NCI-H82 treated with DMSO at 0.1 percent for 48 hours (cell line): ENCODE data around the gene GORASP2.
A peak's percentile ranks its signal among the peaks of the same experiment; 100 is the strongest.

ENCODE experiments used
- DNase-seq: peaks from one replicate; lab custom pipeline; 2025; ENCODE audit not compliant: unreplicated experiment; lab: John Stamatoyannopoulos, UW

Gene GORASP2

DNA sequence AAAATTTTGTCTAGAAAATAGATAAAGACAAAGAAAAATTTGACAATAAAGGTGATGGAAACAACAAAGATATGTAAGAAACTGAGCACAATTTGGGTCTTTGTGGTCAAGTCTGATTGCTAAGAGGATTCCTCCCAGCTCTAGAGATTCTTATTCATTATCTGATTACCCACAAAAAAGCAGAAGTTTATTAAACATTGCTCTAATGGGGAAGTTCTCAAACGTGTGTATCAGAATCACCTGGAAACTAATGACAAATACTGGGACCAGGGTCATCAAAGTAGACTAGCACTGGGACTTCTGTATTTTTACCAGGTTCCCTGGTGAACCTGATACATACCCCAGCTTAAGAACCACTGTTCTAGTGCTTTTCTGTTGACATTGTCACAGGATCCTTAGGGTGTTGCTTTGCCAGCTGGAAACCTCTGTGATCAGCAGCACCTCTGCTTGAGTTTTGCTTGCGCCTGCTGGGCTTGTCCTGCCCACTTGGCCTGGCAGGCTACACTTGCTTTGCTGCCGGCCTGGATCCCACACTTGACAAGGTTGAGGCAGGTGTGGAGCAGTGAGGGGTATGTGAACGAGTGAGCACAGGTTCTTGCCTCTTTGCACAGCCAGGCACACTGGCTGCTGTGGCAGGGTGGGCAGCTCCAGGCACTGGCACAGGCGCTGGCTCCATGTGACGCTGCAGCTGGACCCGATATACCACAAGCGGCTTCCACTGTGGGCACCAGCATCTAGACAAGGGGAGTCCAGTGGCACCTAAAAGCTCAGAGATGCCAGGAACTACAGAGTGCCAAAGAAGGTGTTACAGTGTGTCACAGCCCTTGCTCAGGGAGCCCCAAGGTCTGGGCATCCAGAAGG lies 6.2 kb upstream of the GORASP2 start:
- DNase-seq = no peak

GRCh38 chr2:170923799-170924198 lies 5.3 kb upstream of the GORASP2 start:
- no peak for DNase-seq

DNA sequence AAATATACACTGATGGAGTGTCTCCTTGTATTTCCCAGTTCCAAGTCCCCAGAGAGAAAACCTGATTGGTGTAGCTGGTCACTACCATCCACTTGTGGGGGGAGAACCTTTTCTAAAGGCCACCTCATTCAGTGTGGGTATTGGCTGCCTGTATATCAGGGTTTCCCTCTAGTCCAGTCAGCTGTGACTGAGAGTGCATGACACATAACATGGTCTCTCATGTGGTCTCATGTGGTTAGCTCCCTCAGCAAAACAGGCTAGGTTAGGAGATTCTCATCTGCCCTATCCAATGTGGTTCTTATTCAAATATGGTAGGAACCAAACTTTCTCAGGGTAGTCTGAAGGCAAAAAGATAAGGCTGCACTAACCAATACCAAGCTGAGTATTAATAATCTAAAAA lies 4.1 kb upstream of the GORASP2 start:
- DNase-seq = no peak

DNA sequence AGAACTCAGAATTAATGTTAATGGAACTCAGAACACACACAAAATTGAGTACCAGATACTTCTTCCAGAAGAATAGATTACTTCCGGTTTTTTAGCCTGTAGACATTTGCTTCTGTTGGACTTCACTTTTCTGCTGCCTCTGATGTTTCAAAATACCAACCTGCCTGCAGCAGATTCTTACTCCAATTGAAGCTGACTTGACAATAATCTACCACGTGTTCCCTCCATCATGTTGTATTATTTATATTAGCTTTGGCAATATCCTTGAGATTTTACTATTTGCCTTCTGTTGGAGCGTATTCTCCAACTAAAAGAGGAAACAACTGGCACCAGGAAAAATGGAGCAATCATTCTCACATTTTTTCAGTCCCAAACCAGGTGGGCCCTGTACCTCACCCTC lies 3.1 kb upstream of the GORASP2 start:
- DNase-seq = no peak

DNA sequence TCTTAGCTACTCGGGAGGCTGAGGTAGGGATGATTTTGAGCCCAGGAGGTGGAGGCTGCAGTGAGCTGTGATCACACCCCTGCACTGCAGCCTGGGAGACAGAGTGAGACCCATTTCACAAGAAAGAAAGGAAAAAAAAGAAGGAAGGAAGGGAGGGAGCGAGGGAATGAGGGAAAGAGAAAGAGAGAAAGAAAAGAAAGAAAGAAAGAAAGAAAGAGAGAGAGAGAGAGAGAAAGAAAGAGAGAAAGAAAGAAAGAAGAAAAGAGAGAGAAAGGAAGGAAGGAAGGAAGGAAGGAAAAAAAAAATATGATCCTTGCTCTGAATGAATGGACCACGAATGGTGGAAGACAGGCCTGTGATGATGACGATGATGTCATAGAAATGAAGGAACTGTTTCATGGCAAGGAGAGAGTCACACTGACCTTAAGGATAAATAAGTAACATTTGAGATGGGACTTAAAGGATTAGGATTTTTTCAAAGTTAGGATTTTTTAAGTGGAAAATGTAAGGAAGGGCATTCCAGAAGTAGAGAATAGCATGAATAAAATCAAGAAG lies 2.2 kb upstream of the GORASP2 start:
- DNase-seq = no peak

DNA sequence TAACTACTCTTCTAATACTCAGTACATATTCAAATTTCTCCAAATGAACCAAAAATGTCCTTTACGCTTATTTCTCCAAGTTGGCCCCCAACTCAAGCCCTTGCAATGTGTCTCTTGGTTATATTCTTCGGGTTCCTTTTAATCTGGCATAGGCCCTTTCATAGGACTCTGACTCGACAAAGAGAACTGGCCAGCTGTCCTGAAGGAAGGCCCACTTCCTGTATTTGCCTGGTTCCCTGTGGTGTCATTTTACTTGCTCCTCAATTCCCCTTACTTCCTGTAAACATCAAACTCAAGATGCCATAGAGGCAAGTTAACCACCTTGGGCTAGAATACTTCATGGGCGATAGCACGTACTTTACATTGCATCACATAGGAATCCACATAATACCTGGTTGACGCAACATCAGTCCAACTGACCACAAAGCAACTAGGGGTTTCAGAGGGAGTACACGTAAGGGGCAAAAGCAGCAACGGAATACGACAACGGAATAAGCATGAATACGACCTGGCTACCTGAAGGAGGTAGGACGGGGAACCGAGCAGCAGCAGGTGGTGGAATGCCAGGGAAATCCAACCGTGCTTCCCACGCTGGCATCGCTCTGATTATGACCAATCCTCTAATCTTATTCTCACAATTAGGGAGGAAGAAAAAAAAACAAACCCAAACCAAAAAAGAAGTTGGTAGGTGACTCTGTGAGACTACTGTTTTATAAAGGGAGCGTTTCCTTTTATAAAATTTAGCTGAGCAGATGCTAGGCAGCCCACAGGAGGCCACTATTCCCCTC lies 823 bp upstream of the GORASP2 start:
- DNase-seq = no peak

DNA sequence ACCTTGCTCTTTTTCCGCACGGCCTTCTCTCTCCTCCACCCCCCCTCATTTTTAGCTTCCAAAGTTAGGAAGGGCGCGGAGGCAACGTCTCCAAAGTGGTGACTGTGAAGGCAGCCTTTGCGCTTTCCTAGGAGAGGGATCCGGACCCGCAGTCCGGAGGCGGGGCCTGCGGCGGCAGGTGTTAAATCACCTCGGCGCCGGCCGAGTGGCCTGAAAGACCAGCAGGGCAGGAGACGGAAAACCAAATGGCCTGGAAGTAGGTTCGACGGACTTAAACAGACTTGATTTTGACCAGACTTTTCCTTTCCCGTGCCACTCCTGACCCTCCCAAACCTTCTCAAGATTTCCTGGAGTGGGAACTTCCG lies 615 bp downstream of the GORASP2 start:
- DNase-seq = no peak

DNA sequence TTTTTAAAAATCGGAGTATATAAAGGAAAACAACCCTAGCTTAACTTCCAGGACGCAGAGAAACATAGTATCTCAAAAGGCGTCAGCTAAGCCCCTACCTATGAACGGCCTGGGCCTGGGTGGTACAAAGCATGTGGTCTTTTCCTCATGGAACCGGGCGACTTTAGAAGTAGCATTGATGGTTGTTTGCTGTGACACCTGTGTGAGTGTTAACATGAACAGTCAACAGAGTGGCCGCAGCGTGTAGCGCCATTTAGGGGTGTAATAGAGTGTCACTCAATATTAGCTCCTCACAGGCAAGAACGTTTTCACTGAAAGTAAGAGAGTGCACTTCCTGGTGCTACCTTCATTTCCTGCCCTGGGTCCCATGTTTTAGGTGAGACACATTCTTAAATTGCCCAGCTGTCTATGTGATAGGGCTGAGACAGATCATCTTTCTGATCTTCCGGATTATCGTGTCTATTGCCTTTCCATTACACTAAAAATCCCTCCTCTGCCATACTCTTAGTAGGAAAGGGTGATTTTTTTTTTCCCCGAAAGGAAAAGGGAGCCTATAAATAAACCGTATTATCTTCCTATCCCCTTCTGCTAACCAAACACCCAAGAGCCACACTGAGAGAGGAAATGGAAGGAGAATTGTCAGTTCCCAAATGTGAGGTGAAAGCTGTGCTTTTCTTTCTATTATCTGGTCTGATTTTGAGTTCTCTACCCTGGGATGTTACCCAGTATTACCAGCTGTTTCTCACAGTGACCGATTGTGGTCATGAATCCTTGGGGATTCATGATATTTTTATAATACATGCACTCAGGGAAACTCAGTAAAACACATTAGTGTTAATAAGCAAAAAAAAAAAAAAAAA lies 1.3 kb downstream of the GORASP2 start:
- DNase-seq = peak; percentile 66

DNA sequence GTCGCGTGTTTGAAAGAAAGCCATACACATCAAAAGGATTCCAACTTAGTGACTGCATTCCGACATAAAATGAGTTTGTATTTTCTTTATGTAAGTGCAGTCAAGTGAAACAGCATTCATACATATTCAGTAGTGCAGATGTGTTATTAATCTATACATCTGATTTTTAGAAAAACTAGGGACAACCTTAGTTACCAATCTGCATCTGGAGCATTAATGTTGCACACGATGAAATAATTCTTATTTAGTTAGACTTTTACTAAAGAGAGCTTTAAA lies 1.9 kb downstream of the GORASP2 start:
- DNase-seq = no peak

DNA sequence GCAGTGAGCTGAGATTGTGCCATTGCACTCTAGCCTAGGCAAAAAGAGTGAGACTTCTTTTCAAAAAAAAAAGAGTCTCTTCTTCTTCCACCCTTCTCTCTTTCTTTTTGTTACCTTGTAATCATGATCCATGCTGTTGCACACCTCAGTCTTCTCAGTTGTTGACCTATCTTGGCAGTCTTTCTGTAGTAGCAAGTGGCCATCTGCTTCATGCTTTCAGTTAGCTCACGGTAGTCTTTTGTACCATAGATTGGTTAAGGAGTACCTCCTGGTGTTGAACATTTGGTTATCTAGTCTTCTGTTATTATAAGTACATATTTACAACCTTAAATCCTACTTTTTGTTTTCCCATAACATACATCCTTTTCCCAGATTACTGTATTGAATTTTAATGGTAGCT lies 3.1 kb downstream of the GORASP2 start:
- DNase-seq = no peak

- no peak for DNase-seq
Observed at GRCh38 chr2:170932948-170933347, 3.9 kb downstream of the GORASP2 start.

- DNase-seq = no peak
Observed at GRCh38 chr2:170937709-170938379, 8.8 kb downstream of the GORASP2 start.

DNA sequence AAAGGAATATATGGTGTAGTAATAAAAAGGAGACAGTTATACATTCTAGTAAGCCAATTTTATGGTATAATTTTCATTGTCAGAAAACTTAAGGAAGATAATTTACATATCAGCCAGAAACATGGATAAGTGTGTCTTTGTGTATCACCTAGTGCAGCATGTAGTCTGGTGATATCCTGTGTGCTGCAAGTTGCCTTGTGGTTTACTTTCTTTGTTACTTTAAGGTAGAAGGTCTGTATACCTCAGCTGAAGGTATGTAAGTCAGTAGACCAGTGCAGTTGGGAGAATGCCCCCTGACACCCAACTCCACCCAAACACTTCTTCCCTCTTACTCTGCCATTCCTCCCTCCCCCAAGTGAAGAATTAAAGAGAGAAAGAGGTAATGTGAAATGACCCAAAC lies 11.0 kb downstream of the GORASP2 start:
- DNase-seq = no peak

DNA sequence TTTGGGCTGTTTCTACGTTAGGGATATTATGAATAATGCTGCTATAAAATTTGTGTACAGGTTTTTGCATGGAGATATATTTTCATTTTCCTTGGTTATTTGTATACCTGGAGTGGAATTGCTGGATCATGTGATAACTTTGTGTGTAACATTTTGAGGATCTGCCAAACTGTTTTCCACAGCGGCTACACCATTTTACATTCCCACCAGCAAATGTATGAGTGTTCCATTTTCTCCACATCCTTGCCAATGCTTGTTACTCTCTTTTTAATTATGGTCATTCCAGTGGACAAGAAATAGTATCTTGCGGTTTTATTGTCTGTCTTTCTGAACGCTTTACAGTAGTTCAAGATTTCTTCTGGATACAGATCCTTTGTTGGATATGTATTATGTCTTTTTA lies 13.6 kb downstream of the GORASP2 start:
- no peak for DNase-seq

DNA sequence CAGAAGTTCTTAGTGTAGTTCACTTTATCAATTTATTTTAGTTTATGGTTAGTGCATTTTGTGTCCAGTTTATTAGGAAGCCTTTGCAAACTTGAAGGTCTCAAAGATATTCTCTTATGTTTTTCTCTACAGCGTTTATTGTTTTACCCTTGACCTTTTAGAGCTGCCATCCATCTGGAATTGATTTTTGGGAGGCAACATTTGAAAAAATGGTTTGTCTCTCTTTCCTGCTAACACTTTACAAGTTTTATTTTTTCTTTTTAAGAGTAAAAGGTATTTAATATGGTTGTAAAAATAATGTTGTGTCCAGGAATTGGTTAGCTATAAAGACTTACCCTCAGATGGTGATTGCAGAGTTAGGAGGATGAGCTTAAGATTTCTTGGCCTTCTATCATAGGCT lies 14.0 kb downstream of the GORASP2 start:
- DNase-seq = no peak

DNA sequence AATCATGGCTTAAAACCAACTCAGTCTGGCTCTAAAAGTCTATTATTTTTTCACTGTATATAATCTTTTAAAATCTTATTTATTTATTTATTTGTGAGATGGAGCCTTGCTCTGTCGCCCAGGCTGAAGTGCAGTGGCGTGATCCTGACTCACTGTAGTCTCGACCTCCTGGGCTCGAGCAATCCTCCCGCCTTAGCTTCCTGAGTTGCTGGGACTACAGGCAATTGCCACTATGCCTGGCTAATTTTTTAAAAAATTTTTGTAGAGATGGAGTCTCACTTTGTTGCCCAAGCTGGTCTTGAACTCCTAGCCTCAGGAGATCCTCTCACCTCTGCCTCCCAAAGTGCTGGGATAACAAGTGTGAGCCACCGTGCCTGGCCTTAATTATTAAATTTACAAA lies 14.5 kb downstream of the GORASP2 start:
- DNase-seq = no peak

- DNase-seq = no peak
Observed at GRCh38 chr2:170944545-170944944, 15.5 kb downstream of the GORASP2 start.

- DNase-seq = no peak
Observed at GRCh38 chr2:170949415-170949814, 20.4 kb downstream of the GORASP2 start.

DNA sequence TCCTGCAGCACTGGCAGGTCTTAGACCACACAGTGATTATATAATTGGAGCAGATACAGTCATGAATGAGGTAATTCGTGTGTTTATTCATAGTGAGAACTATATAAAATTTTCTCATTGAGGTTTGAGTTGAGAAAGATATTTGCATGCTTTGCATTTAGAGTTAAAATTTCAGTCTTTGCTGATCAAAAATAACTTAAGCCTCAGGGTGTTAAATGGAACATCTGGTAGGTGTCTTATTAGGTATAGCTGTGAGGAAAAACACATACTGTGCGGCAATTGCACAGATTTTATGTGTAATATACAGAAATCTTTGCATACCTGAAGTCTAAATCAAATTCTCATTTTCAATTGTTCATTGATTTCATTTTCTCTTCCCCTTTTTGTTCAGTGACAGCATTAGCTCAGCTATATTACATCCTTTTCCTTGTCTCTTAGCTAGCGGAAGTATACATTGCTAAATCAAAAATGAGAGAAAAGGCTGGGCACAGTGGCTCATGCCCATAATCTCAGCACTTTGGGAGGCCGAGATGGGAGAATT lies 21.2 kb downstream of the GORASP2 start:
- DNase-seq = no peak

- no peak for DNase-seq
Observed at GRCh38 chr2:170953941-170954340, 24.9 kb downstream of the GORASP2 start.

DNA sequence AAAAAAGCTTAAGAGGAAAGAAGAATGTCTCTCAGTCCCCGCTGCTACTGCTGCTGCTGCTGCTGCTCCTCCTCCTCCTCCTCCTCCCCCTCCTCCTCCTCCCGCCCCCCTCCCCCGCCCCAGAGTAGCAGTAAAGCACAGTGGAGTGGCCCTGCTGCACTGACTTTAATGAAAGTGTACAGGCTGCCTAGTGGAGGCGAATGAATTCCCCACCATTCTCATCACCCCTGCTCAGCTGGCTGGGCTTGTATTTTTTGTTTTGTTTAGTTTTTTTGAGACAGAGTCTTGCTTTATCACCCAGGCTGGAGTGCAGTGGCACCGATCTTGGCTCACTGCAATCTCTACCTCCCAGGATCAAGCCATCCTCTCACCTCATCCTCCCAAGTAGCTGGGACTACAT lies 34.3 kb downstream of the GORASP2 start:
- DNase-seq = no peak
